ENCODE measurements around the gene CAPN11. TPM values are rescaled to one million over a fixed set of nuclear protein-coding genes. Genes with fewer than 3 reads are reported as not detected.
"Not testable (repeated sequence)": the region's sequence is repeated elsewhere in the genome, so short reads cannot be mapped to it uniquely, and the experiment has no call there.

The CAPN11 gene
- total RNA-seq, 1 donor from 2014 or later, result 0.27 TPM

DNA sequence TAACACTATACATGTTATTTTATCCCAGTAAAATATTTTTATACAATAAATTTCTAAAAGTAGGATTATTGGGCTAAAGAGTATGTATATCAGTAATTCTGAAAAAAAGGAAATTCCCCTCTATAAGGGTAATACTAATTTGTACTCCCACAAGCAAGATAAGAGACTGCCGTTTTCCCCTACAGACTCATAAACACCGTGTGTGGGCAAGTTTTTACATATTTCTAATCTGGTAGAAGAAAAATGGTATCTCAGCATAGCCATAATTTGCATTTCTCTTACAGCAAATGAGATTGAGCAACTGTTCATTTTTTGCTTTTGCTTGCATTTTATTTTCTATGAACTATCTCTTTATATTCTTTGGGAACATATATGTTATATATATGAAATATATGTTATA is 32.1 kb downstream of the CAPN11 start:
- no peak for ATAC-seq
- intact Hi-C loops (cut with DNase I), result no loop called here

DNA sequence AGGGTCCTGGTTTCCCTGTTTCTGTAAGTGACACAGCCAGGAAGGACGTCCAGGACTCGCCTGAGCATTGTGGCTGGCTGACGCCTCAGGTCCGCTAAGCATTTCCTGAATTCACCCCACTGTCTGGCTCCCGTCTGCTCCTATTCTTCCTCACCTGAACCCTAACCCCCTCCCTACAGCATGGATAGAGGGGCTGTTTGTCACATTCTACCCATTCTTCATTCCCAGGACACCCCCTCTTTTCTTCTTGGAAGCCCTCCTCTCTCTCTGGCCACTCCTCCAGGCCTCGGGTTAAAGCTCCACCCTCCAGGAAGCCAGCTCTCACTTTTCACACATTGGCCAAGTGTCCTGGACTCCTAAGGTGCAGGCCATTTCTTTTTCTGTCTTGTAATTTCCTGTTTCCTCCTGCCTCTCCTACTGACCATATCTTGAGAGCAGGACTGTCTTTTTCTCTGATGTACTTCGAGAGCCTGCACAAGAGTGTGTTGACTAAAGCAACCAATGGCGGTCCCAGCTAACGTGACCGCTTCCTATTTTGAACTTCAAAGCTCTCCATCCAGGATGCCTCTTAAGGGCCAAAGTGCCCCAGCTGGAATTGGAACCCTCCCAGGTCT is 33.9 kb downstream of the CAPN11 start:
- DNase-seq (ENCODE audit: missing footprints) (no peak), ATAC-seq (peak; percentile 39)
- intact Hi-C loops (cut with DNase I), result no loop called here

More for the DNA sequence above, 32.1 kb downstream of the CAPN11 start:
- no peak for DNase-seq (ENCODE audit: missing footprints)

GRCh38 chr6:44193307-44193910 is 34.8 kb downstream of the CAPN11 start:
- no peak for ATAC-seq
- intact Hi-C loops (cut with DNase I), result no loop called here
- DNase-seq (ENCODE audit: missing footprints), result no peak

DNA sequence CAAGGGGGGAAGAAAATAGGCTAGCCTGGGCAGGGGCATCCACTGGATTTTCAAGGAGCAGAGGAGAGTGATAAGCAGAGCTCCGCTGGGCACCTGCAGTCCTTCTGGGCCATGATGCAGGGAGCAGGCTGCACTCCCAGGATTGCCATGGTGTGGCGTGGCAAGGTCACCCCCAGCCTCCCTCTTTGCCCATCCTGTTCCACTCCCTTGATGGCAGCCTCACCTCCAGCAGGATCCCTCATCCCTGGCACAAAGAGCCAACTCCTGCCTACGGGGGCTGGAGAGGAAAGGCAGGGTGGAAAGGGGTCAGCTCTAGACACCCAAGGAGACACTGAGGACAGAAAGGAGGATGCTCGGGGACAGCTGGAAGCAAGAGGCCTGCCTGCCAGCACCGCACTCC is 35.7 kb downstream of the CAPN11 start:
- ATAC-seq (no peak), DNase-seq (ENCODE audit: missing footprints) (no peak)
- intact Hi-C loops (cut with DNase I), result no loop called here

DNA sequence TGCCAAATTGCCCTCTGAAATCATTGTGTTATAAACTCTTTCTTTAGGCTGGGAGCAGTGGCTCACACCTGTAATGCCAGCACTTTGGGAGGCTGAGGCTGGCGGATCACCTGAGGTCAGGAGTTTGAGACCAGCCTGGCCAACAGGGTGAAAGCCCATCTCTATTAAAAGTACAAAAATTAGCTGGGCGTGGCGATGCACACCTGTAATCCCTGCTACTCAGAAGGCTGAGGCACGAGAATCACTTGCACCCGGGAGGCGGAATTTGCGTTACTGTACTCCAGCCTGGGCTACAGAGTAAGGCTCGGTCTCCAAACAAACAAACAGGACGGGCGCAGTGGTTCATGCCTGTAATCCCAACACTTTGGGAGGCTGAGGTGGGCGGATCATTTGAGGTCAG is 37.7 kb downstream of the CAPN11 start:
- ATAC-seq; intact Hi-C loops (cut with DNase I): not testable (repeated sequence)

GRCh38 chr6:44198684-44199083 is 40.1 kb downstream of the CAPN11 start:
- DNase-seq (ENCODE audit: missing footprints) (no peak), ATAC-seq (no peak)

More for the DNA sequence above, 37.7 kb downstream of the CAPN11 start:
- not testable (repeated sequence) for DNase-seq (ENCODE audit: missing footprints)

GRCh38 chr6:44199883-44200282 is 41.3 kb downstream of the CAPN11 start:
- ATAC-seq, result no peak
- intact Hi-C loops (cut with DNase I), result no loop called here
- no peak for DNase-seq (ENCODE audit: missing footprints)

More at GRCh38 chr6:44198684-44199083, 40.1 kb downstream of the CAPN11 start:
- intact Hi-C loops (cut with DNase I), result no loop called here

DNA sequence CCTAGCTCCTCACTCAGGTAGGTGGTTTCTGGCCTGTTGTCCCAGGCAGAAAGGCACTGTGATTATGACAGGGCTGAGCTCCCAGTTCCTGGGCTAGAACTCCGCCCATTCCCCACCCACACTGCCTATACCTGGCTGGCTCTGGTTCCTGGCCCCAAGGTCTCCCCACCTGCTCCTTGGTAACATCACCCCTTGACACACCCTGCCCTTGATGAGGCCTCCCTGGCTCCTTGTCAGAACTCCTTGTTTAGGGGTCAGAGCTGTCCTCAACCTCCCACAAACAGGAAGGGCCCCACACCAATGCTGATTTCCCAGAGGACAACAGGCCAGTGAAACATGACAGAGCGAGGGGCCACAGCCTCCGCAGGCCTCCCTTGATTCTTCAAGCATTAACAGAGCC is 42.6 kb downstream of the CAPN11 start:
- no peak for DNase-seq (ENCODE audit: missing footprints)
- no peak for ATAC-seq
- intact Hi-C loops (cut with DNase I), result no loop called here

DNA sequence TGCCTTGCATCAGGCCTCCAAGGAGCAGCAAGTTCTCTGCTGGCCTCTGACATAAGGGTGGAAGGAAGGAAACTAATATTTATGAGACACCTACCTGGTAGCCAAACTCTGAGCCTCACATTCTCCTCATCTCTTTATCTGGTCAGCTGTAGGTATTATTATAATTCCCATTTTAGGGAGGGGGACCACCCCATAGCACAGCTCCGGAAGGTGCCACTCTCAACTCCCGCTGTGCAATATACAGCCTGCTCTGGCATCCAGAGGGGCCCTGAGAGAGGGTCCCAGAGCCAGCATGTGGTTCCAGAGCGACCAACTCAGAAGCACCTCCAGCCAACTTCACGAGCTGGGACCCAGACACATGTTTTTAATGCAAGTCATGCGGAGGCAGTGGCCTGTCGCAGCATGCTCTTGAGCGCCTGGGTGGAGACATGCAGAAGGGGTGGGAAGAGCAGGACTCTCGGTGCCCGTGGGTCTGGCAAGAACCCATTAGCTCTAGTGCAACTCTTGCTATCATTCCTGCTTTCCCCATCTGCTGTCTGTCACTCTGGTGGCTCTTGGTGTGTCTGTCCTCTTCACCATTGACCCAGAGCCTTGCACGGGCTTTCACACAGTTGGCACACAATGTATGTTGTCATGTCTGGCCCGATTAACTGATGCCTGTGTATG is 43.2 kb downstream of the CAPN11 start:
- DNase-seq (ENCODE audit: missing footprints), result no peak

DNA sequence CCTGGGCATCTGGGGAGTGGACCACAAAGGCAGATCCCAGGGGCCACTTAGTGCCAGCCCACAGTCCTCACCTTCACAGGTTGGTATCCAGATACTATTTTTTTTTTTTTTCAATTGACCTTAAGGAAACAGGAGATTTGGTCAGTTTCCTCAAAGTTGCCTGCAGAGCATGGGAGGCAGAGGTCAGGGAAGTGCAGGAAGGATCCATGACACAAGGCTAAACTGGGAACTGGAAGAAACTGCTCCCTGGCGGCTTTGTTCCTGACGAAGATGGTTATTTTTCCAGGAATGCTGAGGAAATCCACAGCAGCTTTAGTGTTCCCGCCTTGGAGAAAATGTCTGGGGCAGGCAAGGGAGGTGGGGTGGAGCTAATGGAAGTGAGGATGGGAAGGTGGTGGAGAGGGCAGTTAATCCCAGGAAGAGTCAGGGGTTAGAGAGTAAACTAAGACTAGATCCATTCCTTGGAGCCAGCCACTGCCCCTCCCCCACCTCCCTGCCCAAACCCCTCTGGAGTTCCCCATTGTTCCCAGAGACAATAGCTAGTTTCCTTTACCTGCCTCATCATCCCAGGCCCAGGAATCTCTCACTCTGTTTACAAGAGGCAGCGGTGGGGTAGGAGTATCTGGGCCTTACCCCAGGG is 43.8 kb downstream of the CAPN11 start:
- ATAC-seq, result no peak
- intact Hi-C loops (cut with DNase I), result no loop called here
- no peak for DNase-seq (ENCODE audit: missing footprints)

More for the DNA sequence above, 43.2 kb downstream of the CAPN11 start:
- intact Hi-C loops (cut with DNase I), result no loop called here
- no peak for ATAC-seq

- ATAC-seq (no peak), DNase-seq (ENCODE audit: missing footprints) (no peak)
- intact Hi-C loops (cut with DNase I), result no loop called here
Observed at GRCh38 chr6:44202972-44203750, 44.5 kb downstream of the CAPN11 start.

- DNase-seq (ENCODE audit: missing footprints), result no peak
Observed at GRCh38 chr6:44203955-44204354, 45.3 kb downstream of the CAPN11 start.

GRCh38 chr6:44207966-44208365 is 49.3 kb downstream of the CAPN11 start:
- ATAC-seq, result no peak
- intact Hi-C loops (cut with DNase I), result no loop called here
- DNase-seq (ENCODE audit: missing footprints), result no peak

More at GRCh38 chr6:44203955-44204354, 45.3 kb downstream of the CAPN11 start:
- ATAC-seq, result no peak
- intact Hi-C loops (cut with DNase I), result no loop called here

DNA sequence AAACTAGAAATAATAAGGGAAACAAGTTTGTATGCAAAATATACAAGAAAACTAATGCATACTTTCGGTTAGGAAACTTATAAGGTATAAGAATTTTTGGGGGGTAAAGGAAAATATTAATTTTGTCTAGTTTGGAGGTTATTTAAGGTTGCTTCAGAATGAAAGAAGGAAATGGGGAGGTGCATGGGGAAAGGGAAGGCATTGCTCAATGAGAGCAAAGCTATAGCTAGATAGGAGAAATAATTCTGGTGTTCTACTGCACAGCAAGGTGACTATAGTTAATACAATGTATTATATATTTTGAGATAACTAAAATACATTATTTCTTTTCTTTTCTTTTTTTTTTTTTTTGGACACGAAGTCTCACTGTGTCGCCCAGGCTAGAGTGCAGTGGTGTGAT is 52.7 kb downstream of the CAPN11 start:
- intact Hi-C loops (cut with DNase I), result no loop called here

GRCh38 chr6:44214307-44214706 is 55.7 kb downstream of the CAPN11 start:
- no peak for ATAC-seq
- no peak for DNase-seq (ENCODE audit: missing footprints)
- intact Hi-C loops (cut with DNase I), result no loop called here

More for the DNA sequence above, 52.7 kb downstream of the CAPN11 start:
- DNase-seq (ENCODE audit: missing footprints), result no peak
- ATAC-seq, result no peak

DNA sequence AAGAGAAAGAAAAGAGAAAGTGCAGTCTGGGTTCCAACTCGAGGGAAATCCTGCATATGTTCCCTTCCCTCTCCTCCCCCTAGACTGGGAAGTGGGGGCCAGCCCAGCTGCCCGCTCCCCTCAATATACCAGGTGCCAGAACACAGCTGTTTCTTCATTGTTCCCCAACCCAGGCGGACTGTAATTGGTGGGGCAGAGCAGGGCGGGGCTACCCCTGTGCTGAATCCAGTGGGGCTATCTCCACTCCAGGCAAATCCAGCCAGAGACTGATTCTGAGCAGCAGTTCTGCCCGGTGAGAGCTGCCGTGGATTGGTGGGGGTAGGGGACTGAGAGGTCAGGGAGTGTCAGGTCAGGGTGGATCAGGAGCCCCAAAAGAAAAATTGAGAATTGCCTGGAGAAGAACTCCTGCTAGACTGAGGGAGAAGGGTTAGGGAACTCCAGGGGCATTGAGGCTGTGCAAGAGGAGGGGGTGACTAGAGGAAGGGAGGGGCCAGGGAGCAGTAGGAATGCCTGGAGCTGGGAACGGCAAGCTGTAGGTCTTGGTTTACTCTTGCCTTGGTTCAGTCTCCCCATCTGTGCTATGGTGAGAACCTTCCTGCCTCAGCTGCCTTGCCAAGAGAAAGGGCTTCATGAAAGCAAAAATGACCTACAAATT is 58.2 kb downstream of the CAPN11 start, which contains the start of gene MYMX:
MYMX (plus strand) TSS at position 250 of the 655 bp plus-strand sequence. CDS start 546 bp downstream, outside the sequence.
- peak; percentile 66 for DNase-seq (ENCODE audit: missing footprints)
- ATAC-seq, result peak; percentile 3
- intact Hi-C loops (cut with DNase I), result no loop called here

DNA sequence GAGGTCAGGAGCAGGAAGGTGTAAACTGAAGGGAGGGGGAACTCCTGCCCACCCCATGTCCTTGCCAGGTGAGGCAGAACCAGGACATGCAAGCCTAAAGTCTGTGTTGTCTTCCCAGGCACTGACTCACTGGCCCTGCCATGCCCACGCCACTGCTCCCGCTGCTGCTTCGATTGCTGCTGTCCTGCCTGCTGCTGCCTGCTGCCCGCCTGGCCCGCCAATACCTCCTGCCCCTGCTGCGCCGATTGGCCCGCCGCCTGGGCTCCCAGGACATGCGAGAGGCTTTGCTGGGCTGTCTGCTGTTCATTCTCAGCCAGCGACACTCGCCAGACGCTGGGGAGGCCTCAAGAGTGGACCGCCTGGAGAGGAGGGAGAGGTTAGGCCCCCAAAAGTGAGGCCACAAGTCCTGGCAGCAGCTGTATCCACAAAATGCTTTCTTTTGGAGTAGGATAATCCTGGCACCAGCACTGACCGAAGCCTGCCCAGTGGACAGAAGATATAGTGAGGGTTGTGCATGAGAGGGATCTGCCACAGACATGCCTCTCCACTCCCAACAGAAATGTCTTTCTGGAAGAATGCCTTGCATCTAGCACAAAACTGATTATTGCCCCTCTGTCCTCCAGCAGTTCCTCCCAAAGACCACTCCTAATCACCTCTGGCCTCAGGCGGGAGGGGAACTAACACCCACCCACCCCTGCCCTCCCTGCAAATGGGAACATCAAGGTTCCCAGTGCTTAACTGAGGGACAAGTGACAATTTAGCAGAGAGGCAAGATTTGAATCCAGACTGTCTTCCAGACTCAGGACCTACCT is 58.9 kb downstream of the CAPN11 start:
- peak; percentile 17 for ATAC-seq
- peak; percentile 85 for DNase-seq (ENCODE audit: missing footprints)
- intact Hi-C loops (cut with DNase I), result no loop called here
